Right lobe of liver (tissue), 6 donors: ENCODE results near the gene AKT3. TPM values are rescaled to one million over a fixed set of nuclear protein-coding genes. Genes with fewer than 3 reads are reported as not detected.
"Not testable (repeated sequence)": the region's sequence is repeated elsewhere in the genome, so short reads cannot be mapped to it uniquely, and the experiment has no call there.

ENCODE experiments used
- ATAC-seq, 4 donors: fragments of 200-7000 bp; cut with Tn5 transposase; one replicate each; pipeline ENCODE4 v1.9.1; 2020; ENCODE audit warnings: mild to moderate bottlenecking in 4 of 4, moderate library complexity in 4 of 4
- DNase-seq, 3 donors: peaks; one replicate each; pipeline ENCODE4 v3.0.0-alpha.2; 2020
- H3K27ac ChIP-seq, 3 donors: fragments of 200-600 bp; one replicate each; pipeline ENCODE4 v1.8.0; 2022
- H3K27me3 ChIP-seq, 2 donors: fragments of 200-600 bp; one replicate each; pipeline ENCODE4 v1.8.0; 2022
- H3K36me3 ChIP-seq, 4 donors: fragments of 200-600 bp; sonication (generic) in 1 of 4; one replicate each; pipeline versions ENCODE4 v1.5.1 to v1.8.0; 2017 to 2022; ENCODE audit warnings: control low read depth in 1 of 4
- H3K4me1 ChIP-seq, 4 donors: fragments of 200-600 bp; sonication (generic) in 1 of 4; one replicate each; pipeline versions ENCODE4 v1.5.1 to v1.8.0; 2017 to 2022; ENCODE audit warnings: control low read depth in 1 of 4
- H3K4me3 ChIP-seq, 3 donors: fragments of 200-600 bp; one replicate each; pipeline ENCODE4 v1.8.0; 2022
- H3K9me3 ChIP-seq, 4 donors: fragments of 200-600 bp; sonication (generic) in 1 of 4; one replicate each; pipeline versions ENCODE4 v1.5.1 to v1.8.0; 2017 to 2022; ENCODE audit warnings: control low read depth in 1 of 4
- CTCF ChIP-seq, 4 donors: fragments of 200-600 bp in 3 of 4; fragments of 450-650 bp in 1 of 4; IDR thresholded peaks; one replicate each; pipeline versions ENCODE4 v1.5.1 to v1.8.0; 2016 to 2022; ENCODE audit warnings: antibody characterized with exemption in 4 of 4, mild to moderate bottlenecking in 2 of 4
- POLR2A ChIP-seq: fragments of 450-650 bp; IDR thresholded peaks from one replicate; pipeline ENCODE4 v1.6.1; 2017; ENCODE audit warnings: antibody characterized with exemption, mild to moderate bottlenecking
- WGBS: methylation state at CpG from one replicate; pipeline ENCODE4 v1.1.6; 2018; ENCODE audit warnings: low coverage, low lambda C conversion rate; ENCODE audit not compliant: insufficient coverage; ENCODE audit errors: missing lambda C conversion rate; 5-methylcytosine and 5-hydroxymethylcytosine counted together
- intact Hi-C, 2 donors: fragments of 100-400 bp; cut with DNase I; formaldehyde crosslinking; loops; one replicate each; pipeline versions ENCODE4 v1.11.2 to v1.14.1; 2022
- total RNA-seq, 6 experiments: library from RNA; depleted of rRNA in 2 of 6; stranded (reverse); fragments of >200 nt in 2 of 6; fragmentation: NEBNext Ultra II Directional in 3 of 6; extraction: Animal tissue kit (Norgen Biotek cat#: 25700) in 3 of 6; gene quantifications; one replicate each; pipeline versions ENCODE4 v1.1.0 to v1.2.4, GENCODE V29; 2016 to 2023
- donor health status: DM: no; HTN: yes; CAD: no.
- donor health status: DM: no; HTN: no; CAD: no.
- donor health status: DM: no; HTN: no; CAD: no.
- donor health status: DM: no; HTN: yes; CAD: no.
- donor health status: DM: no; HTN: yes; CAD: no.

AKT3 gene
- total RNA-seq, 6 experiments from 2014 or later = 4.9 to 9.6 (median 6.8) TPM

GRCh38 chr1:243885806-243886205 lies 35.8 kb upstream of the AKT3 start:
- Histone ChIP-seq H3K27ac (no peak overlapping the region), H3K4me3 (no peak overlapping the region), H3K9me3 (no peaks in the 10 kb centered on the region), H3K27me3 (peaks cover 0 to 4% of the 10 kb centered on the region in 2 donors), H3K36me3 (no peaks in the 10 kb centered on the region), H3K4me1 (no peaks in the 10 kb centered on the region)
- 0% methylated on average over 1 of the region's 1 CpG for WGBS
- no peak for ATAC-seq
- intact Hi-C loops = no loop called here
- DNase-seq = no peak
- TF ChIP-seq POLR2A (no peak), CTCF (IDR thresholded peaks at IDR 0.05) (no peak)

GRCh38 chr1:243884603-243885002 lies 34.6 kb upstream of the AKT3 start:
- Histone ChIP-seq H3K4me1 (no peaks in the 10 kb centered on the region), H3K27me3 (peaks cover 0 to 4% of the 10 kb centered on the region in 2 donors), H3K4me3 (no peak overlapping the region), H3K9me3 (no peaks in the 10 kb centered on the region), H3K27ac (no peak overlapping the region), H3K36me3 (no peaks in the 10 kb centered on the region)
- 61% methylated on average over 5 of the region's 5 CpGs for WGBS
- DNase-seq (no peak), ATAC-seq (no peak)
- intact Hi-C loops = no loop called here
- TF ChIP-seq POLR2A (no peak), CTCF (IDR thresholded peaks at IDR 0.05) (no peak)

GRCh38 chr1:243883551-243883950 lies 33.5 kb upstream of the AKT3 start:
- TF ChIP-seq CTCF (IDR thresholded peaks at IDR 0.05) (no peak), POLR2A (no peak)
- Histone ChIP-seq H3K4me3 (no peak overlapping the region), H3K27ac (no peak overlapping the region), H3K4me1 (no peaks in the 10 kb centered on the region), H3K9me3 (no peaks in the 10 kb centered on the region), H3K36me3 (no peaks in the 10 kb centered on the region), H3K27me3 (peaks cover 0 to 4% of the 10 kb centered on the region in 2 donors)
- ATAC-seq = no peak
- intact Hi-C loops = no loop called here
- 47% methylated on average over 2 of the region's 2 CpGs for WGBS
- DNase-seq = no peak

GRCh38 chr1:243882276-243882675 lies 32.2 kb upstream of the AKT3 start:
- intact Hi-C loops = no loop called here
- 80% methylated on average over 3 of the region's 3 CpGs for WGBS

GRCh38 chr1:243877058-243877457 lies 27.0 kb upstream of the AKT3 start:
- H3K27me3 ChIP-seq, H3K9me3 ChIP-seq, ATAC-seq, intact Hi-C loops, H3K27ac ChIP-seq, H3K36me3 ChIP-seq, H3K4me1 ChIP-seq, H3K4me3 ChIP-seq, DNase-seq: not testable (repeated sequence)
- WGBS = 72% methylated on average over 2 of the region's 3 CpGs

More at GRCh38 chr1:243882276-243882675, 32.2 kb upstream of the AKT3 start:
- no peak overlapping the region for H3K4me3 ChIP-seq
- no peaks in the 10 kb centered on the region for H3K36me3 ChIP-seq
- no peak for DNase-seq
- no peaks in the 10 kb centered on the region for H3K4me1 ChIP-seq
- TF ChIP-seq CTCF (IDR thresholded peaks at IDR 0.05) = no peak
- no peak for TF ChIP-seq POLR2A
- no peak overlapping the region for H3K27ac ChIP-seq
- peaks cover 0 to 4% of the 10 kb centered on the region in 2 donors for H3K27me3 ChIP-seq
- ATAC-seq = peak in 1 of 4 donors; percentile 35
- H3K9me3 ChIP-seq = no peaks in the 10 kb centered on the region
